Subcutaneous adipose tissue (tissue), 4 donors: Measurements from ENCODE around the gene TAS1R3. TPM values are rescaled to one million over a fixed set of nuclear protein-coding genes. Genes with fewer than 3 reads are reported as not detected.

Experiments
- total RNA-seq, 4 donors: library from RNA; depleted of rRNA; stranded (reverse); fragments of >200 nt; gene quantifications; one replicate each; pipeline ENCODE4 v1.1.0, GENCODE V29; 2016
- TF ChIP-seq, protein P1 (sequence below): fragments of 450-650 bp; IDR thresholded peaks from one replicate; pipeline ENCODE4 v1.5.1; 2016; ENCODE audit warnings: low read depth, mild to moderate bottlenecking, control low read depth, antibody characterized with exemption, moderate library complexity

The TAS1R3 gene
- total RNA-seq, 4 donors from 2014 or later = 0.22 to 0.75 TPM; not detected in 2

DNA sequence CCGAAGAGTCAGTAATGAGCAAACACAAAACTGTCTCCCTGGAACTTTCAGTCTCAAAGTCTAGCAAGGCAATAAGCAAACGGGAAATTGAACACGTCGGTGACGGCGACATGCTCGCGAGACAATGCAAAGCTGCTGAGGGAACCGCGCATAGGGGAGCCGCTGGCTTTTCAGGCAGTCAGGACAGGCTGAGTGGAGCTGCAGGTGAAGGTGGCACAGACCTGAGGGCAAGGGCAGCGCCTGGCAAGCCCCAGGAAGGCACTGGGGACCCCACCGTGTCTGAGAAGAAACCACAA is 11.5 kb upstream of the TAS1R3 start:
- TF ChIP-seq, protein P1, sequence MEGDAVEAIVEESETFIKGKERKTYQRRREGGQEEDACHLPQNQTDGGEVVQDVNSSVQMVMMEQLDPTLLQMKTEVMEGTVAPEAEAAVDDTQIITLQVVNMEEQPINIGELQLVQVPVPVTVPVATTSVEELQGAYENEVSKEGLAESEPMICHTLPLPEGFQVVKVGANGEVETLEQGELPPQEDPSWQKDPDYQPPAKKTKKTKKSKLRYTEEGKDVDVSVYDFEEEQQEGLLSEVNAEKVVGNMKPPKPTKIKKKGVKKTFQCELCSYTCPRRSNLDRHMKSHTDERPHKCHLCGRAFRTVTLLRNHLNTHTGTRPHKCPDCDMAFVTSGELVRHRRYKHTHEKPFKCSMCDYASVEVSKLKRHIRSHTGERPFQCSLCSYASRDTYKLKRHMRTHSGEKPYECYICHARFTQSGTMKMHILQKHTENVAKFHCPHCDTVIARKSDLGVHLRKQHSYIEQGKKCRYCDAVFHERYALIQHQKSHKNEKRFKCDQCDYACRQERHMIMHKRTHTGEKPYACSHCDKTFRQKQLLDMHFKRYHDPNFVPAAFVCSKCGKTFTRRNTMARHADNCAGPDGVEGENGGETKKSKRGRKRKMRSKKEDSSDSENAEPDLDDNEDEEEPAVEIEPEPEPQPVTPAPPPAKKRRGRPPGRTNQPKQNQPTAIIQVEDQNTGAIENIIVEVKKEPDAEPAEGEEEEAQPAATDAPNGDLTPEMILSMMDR = no peak

DNA sequence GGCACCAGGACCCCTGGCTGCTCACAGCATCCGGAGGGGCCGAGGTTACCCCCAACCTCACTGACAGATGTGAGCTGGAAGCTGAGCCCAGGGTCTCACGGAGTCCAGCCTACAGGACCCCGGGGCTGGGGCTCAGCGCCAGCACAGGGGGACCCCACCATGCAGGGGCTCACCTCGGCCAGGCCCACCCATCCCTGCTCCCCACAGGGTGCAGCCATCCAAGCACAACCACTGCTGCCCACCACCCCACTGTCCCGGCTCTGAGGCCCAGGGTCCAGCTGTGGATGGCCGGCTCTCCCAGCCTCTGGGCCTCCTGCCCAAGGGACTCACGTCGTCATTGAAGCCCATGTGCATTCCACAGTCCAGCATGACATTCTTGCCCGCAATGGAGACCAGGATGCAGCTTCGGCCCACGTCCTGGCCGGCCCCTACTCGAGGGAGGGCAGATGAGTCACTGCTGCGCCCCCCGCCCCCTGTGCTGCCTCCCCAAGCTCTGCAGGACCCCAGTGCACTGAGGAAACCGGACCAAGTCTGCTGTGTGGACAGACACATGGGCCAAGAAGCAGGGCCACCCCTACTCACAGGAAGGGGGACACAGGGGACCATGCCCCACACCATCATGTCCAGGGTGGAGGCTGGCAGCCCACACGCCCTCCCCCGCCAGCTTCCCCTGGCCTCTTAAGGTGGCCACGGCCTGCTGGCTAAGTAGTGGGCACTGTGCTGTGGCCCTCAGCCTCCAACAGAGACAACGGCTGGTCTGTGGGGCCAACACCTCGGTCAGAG is 10.2 kb upstream of the TAS1R3 start:
- TF ChIP-seq, protein P1 = no peak

DNA sequence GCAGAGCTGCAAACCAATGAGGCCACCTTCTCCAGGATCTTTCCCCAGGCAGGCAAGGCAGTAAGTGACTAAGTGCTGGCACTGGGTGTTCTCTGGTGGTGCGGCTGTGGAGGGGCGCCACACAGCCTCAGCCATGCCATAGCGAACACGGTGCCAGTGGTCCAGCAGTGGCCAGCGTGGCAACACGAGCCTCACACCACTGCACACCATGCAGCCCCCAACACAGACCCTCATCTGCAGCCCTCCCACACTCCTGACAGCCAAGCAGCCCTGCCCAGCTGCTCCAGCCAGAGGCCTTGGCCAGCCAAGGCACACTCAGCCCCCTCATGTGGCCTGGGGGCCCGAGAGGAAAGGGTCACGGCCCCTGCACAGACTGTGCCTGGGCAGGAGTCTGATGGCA is 9.6 kb upstream of the TAS1R3 start:
- TF ChIP-seq, protein P1 = no peak

DNA sequence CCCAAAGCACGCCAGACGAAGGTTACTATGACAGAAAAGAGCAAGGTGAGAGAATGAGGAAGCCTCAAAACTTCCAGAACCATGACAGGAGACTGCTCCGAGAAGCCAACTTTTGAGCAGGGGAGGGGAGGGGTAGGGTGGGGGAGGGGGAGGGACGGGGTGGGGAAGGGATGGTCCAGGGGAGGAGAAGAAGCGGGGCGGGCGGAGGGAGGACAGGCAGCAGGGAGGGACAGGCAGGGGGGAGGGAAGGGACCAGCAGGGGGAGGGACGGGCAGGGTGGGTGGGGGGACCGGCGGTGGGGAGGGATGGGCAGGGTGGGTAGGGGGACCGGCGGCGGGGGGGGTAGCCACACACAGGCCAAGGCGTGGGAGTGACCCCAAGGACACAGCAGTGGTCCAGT is 8.7 kb upstream of the TAS1R3 start:
- TF ChIP-seq, protein P1 = no peak

DNA sequence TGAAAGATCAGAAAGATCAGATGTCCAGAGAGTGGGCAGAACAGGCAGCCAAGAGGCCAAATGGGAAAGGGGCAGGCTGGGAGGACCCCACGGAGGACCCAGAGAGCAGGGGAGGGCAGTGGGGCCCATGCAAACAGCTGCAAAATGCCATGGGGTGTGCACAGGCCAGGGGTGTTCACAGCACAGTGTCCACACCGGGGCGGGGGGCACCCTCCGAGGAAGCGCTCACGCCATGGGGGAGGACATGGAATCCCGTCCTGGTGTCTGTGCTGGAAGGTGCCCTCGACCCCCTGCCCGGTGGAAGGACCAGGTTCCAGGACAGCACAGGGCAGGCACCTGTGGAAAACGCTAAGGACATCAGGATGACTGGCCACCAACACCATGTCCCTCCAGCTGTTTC is 8.1 kb upstream of the TAS1R3 start:
- TF ChIP-seq, protein P1 = no peak

DNA sequence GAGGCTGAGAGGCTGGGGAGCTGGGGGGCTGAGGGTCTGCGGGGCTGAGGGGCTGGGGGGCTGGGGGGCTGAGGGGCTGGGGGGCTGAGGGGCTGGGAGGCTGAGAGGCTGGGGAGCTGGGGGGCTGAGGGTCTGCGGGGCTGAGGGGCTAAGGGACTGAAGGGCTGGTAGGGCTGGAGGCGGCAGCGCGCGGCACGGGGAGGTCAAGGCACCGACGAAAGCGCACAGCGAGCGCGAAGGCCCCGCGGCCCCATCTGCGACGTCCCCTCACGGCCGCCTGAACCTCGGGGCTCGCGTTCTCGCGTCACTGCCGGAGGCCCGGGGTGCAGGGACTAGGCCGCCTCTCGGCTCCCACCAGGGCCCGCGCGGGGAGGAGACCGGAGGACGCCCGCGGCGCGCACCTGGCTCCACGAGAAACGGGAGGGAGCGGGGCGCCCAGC is 7.0 kb upstream of the TAS1R3 start:
- TF ChIP-seq, protein P1 = no peak

DNA sequence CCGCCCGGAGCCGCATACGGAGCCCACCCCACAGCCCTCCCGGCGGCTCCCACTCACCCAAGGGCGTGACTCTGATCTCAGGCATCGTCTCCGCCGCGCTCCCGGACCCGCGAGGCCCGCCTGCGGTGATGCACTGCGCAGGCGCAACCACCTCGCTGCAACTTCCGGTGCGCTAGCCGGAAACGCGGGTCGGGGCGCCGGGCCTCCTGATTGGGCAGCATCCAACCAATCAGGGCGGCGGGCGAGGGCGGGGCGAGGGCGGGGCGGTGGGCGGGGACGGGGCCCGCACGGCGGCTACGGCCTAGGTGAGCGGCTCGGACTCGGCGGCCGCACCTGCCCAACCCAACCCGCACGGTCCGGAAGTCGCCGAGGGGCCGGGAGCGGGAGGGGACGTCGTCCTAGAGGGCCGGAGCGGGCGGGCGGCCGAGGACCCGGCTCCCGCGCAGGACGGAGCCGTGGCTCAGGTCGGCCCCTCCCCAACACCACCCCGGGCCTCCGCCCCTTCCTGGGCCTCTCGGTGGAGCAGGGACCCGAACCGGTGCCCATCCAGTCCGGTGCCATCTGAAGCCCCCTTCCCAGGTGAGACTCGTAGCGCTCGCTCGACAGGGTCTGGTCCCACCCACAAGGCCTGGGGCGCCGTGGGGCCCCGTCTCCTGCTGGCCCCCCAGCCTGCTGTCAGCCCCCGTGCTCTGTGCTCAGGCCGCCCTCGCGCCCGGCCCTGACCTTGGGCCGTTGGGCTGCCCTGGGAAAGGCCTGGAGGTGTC is 6.4 kb upstream of the TAS1R3 start, which contains the start of the genes CPTP and INTS11:
CPTP (plus strand) TSS at position 279 of the 764 bp plus-strand sequence. CDS start 2,109 bp downstream, outside the sequence.
INTS11 (minus strand) TSS at position 137 of the 764 bp plus-strand sequence; CDS start at position 85, 52 bp downstream.
- TF ChIP-seq, protein P1 = no peak
